H1 (cell line): ENCODE measurements around the gene SERTAD2. TPM values are rescaled to one million over a fixed set of nuclear protein-coding genes. Genes with fewer than 3 reads are reported as not detected.

Experiments
- ATF2 ChIP-seq: IDR thresholded peaks from 2 replicates; pipeline ENCODE4 v1.6.1; 2012; ENCODE audit warnings: low read length, inconsistent platforms
- CHD1 ChIP-seq: IDR thresholded peaks from 2 replicates; pipeline ENCODE4 v1.6.1; 2012; ENCODE audit warnings: low read depth, low read length, improper control_type of control experiment
- GTF2F1 ChIP-seq: IDR thresholded peaks from 2 replicates; pipeline ENCODE4 v1.6.1; 2012; ENCODE audit warnings: low read depth, low read length, improper control_type of control experiment, borderline replicate concordance
- NRF1 ChIP-seq: IDR thresholded peaks from 2 replicates; pipeline ENCODE4 v1.6.1; 2011; ENCODE audit warnings: mild to moderate bottlenecking, low read depth, low read length, improper control_type of control experiment
- PHF8 ChIP-seq: fragments of 200-600 bp; sonication (generic); conservative IDR thresholded peaks from 2 replicates; pipeline ENCODE4 v1.7.1; 2012; ENCODE audit warnings: low read depth, mild to moderate bottlenecking, inconsistent platforms, low read length, moderate library complexity
- SIRT6 ChIP-seq: IDR thresholded peaks from one replicate; pipeline ENCODE4 v1.7.1; 2012; ENCODE audit warnings: low read length, inconsistent platforms
- SUZ12 ChIP-seq: fragments of 200-600 bp; sonication (generic); IDR thresholded peaks from 2 replicates; pipeline ENCODE4 v1.6.1; 2012; ENCODE audit warnings: mild to moderate bottlenecking, inconsistent platforms, low read length, moderate library complexity, mixed read lengths
- polyA plus RNA-seq, 7 experiments: library from polyadenylated mRNA; depleted of rRNA in 3 of 7; stranded (reverse) in 5 of 7; unstranded in 2 of 7; fragments of >200 nt in 5 of 7; fragments of 200-250 nt in 2 of 7; gene quantifications; 1 replicate in 5 of 7; 2 replicates in 1 of 7; 4 replicates in 1 of 7; pipeline versions ENCODE4 v1.2.1 to v1.2.3, GENCODE V29; 2011 to 2013; ENCODE audit warnings: missing spikeins in 2 of 7, mixed read lengths in 2 of 7
- total RNA-seq: library from RNA; stranded (reverse); fragmentation: NEBNext Ultra II Directional; extraction: Animal tissue kit (Norgen Biotek cat#: 25700); gene quantifications from 2 replicates; pipeline ENCODE4 v1.2.1, GENCODE V29; 2021

SERTAD2 gene
- total and polyA plus RNA-seq, 2 of the 8 experiments (the other 6 are each of a cell fraction or from before 2014, with no cell fraction given), result 2.9 to 4.5 TPM

GRCh38 chr2:64683771-64684510 lies 30.2 kb upstream of the SERTAD2 start (continued):
- TF ChIP-seq ATF2 (no peak), SIRT6 (no peak), CHD1 (no peak), NRF1 (no peak), SUZ12 (no peak), PHF8 (no peak), GTF2F1 (no peak)
